ENCODE data around the gene NRDC. TPM values are rescaled to one million over a fixed set of nuclear protein-coding genes. Genes with fewer than 3 reads are reported as not detected.

Gene NRDC
- polyA plus RNA-seq, 1 experiment = 69.2 TPM

- TF ChIP-seq CTCF (IDR thresholded peaks at IDR 0.05; ENCODE audit: insufficient read depth, low read depth, low read length) = no peak
- POLR2A ChIA-PET = no interaction called here
- peaks cover 19% of the 10 kb centered on the region for H3K36me3 ChIP-seq (ENCODE audit: control insufficient read depth, insufficient read depth, low read length)
- H3K4me3 ChIP-seq (ENCODE audit: low read depth, low read length) = no peak overlapping the region
- CTCF ChIA-PET = interaction anchor here (0.6 to 1.6 kb wide), 4 partner anchors 9 to 449 kb away, joined by 3 to 6 read pairs (median 4); no protein-coding TSS in a partner anchor
- no peak for DNase-seq (ENCODE audit: low read depth)
- H3K27me3 ChIP-seq (ENCODE audit: control insufficient read depth, insufficient read depth, low read length) = no peaks in the 10 kb centered on the region
Measured at GRCh38 chr1:51790385-51790784, 88.1 kb downstream of the NRDC start.

GRCh38 chr1:51789342-51789741 lies 89.2 kb downstream of the NRDC start:
- CTCF ChIA-PET = interaction anchor here (1.6 kb wide), 1 partner anchor 19 kb away, joined by 6 read pairs; no protein-coding TSS in a partner anchor
- H3K4me3 ChIP-seq (ENCODE audit: low read depth, low read length) = no peak overlapping the region
- TF ChIP-seq CTCF (IDR thresholded peaks at IDR 0.05; ENCODE audit: insufficient read depth, low read depth, low read length) = no peak
- no peak for DNase-seq (ENCODE audit: low read depth)
- POLR2A ChIA-PET = no interaction called here
- no peaks in the 10 kb centered on the region for H3K27me3 ChIP-seq (ENCODE audit: control insufficient read depth, insufficient read depth, low read length)
- H3K36me3 ChIP-seq (ENCODE audit: control insufficient read depth, insufficient read depth, low read length) = peaks cover 26% of the 10 kb centered on the region

- Histone ChIP-seq H3K36me3 (ENCODE audit: control insufficient read depth, insufficient read depth, low read length) (peaks cover 25% of the 10 kb centered on the region), H3K27me3 (ENCODE audit: control insufficient read depth, insufficient read depth, low read length) (no peaks in the 10 kb centered on the region), H3K4me3 (ENCODE audit: low read depth, low read length) (no peak overlapping the region)
- no peak for TF ChIP-seq CTCF (IDR thresholded peaks at IDR 0.05; ENCODE audit: insufficient read depth, low read depth, low read length)
- ChIA-PET CTCF (interaction anchor here (1.6 kb wide), 1 partner anchor 19 kb away, joined by 6 read pairs; no protein-coding TSS in a partner anchor), POLR2A (no interaction called here)
- DNase-seq (ENCODE audit: low read depth) = no peak
Measured at GRCh38 chr1:51788938-51789337, 89.6 kb downstream of the NRDC start.

GRCh38 chr1:51784997-51785421 lies 93.5 kb downstream of the NRDC start:
- no peaks in the 10 kb centered on the region for H3K27me3 ChIP-seq (ENCODE audit: control insufficient read depth, insufficient read depth, low read length)
- no peak overlapping the region for H3K4me3 ChIP-seq (ENCODE audit: low read depth, low read length)
- TF ChIP-seq CTCF (IDR thresholded peaks at IDR 0.05; ENCODE audit: insufficient read depth, low read depth, low read length) = no peak
- peaks cover 18% of the 10 kb centered on the region for H3K36me3 ChIP-seq (ENCODE audit: control insufficient read depth, insufficient read depth, low read length)
- no peak for DNase-seq (ENCODE audit: low read depth)
- ChIA-PET POLR2A (no interaction called here), CTCF (no interaction called here)

- CTCF ChIA-PET = no interaction called here
- no peak overlapping the region for H3K4me3 ChIP-seq (ENCODE audit: low read depth, low read length)
- TF ChIP-seq CTCF (IDR thresholded peaks at IDR 0.05; ENCODE audit: insufficient read depth, low read depth, low read length) = no peak
- DNase-seq (ENCODE audit: low read depth) = no peak
- POLR2A ChIA-PET = no interaction called here
- H3K27me3 ChIP-seq (ENCODE audit: control insufficient read depth, insufficient read depth, low read length) = no peaks in the 10 kb centered on the region
- H3K36me3 ChIP-seq (ENCODE audit: control insufficient read depth, insufficient read depth, low read length) = peaks cover 11% of the 10 kb centered on the region
Measured at GRCh38 chr1:51780927-51781326, 97.6 kb downstream of the NRDC start.
